ENCODE data around the gene SPRR2F. TPM values are rescaled to one million over a fixed set of nuclear protein-coding genes. Genes with fewer than 3 reads are reported as not detected.
"Not testable (repeated sequence)": the region's sequence is repeated elsewhere in the genome, so short reads cannot be mapped to it uniquely, and the experiment has no call there.

SPRR2F gene
- total RNA-seq, 4 donors from 2014 or later = 0.64 TPM; not detected in 3

- DNase-seq (ENCODE audit: low spot score in 2 of 2) = no peak
- no peak overlapping the region for H3K4me3 ChIP-seq (ENCODE audit: low read depth, poor library complexity, severe bottlenecking)
These were observed 7.6 kb upstream of the SPRR2F start for GRCh38 chr1:153120945-153121344.

GRCh38 chr1:153119491-153119971 lies 6.2 kb upstream of the SPRR2F start:
- intact Hi-C loops (cut with DNase I; ENCODE audit: low total_unique reads) = no loop called here
- DNase-seq (ENCODE audit: low spot score in 2 of 2) = no peak
- WGBS, 2 donors = 65 to 67% methylated on average over 3 of the region's 3 CpGs
- H3K4me3 ChIP-seq (ENCODE audit: low read depth, poor library complexity, severe bottlenecking) = no peak overlapping the region
- TF ChIP-seq CTCF (IDR thresholded peaks at IDR 0.05) (no peak), POLR2A (IDR thresholded peaks at IDR 0.05) (no peak)

More at GRCh38 chr1:153120945-153121344, 7.6 kb upstream of the SPRR2F start:
- intact Hi-C loops (cut with DNase I; ENCODE audit: low total_unique reads) = no loop called here
- TF ChIP-seq CTCF (IDR thresholded peaks at IDR 0.05) = no peak
- TF ChIP-seq POLR2A (IDR thresholded peaks at IDR 0.05) = no peak

DNA sequence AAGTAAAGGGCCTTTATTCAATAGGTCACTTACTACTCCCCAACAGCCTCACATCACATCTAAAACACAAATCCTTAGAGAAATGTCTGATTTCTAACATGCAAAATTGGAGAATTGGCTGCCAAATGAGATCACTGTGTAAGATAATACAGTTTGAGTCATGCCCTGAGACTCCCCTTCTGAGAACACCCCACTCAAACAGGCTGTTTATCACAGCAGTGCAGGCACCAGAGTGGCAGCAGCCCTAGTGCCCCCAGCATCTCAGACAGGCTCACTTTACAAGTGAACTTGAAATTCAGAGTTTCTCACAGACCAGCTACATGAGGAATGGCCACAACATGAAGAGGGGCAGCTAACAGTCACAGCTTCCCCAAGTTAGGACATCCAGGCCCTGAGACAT lies 1.9 kb upstream of the SPRR2F start:
- H3K4me3 ChIP-seq (ENCODE audit: low read depth, poor library complexity, severe bottlenecking); DNase-seq (ENCODE audit: low spot score in 2 of 2); intact Hi-C loops (cut with DNase I; ENCODE audit: low total_unique reads): not testable (repeated sequence)

DNA sequence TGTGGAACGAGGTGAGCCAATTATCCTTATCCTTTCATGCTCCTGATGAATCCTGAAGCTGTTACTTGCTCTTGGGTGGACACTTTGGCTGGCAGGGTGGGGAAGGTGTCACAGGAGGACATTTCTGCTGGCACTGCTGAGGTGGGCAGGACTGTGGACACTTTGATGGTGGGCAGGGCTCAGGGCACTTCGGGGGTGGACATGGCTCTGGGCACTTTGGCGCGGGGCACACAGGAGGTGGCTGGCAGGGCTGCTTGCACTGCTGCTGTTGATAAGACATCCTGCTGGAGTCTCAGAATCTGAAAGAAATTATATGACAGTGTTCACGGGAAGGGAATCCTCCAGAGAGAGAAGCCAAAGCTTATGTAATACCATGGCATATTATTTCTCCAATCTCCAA lies 862 bp downstream of the SPRR2F start:
- 73 to 83% methylated on average over 5 of the region's 5 CpGs for WGBS, 2 donors
- DNase-seq (ENCODE audit: low spot score in 2 of 2); intact Hi-C loops (cut with DNase I; ENCODE audit: low total_unique reads); H3K4me3 ChIP-seq (ENCODE audit: low read depth, poor library complexity, severe bottlenecking): not testable (repeated sequence)

GRCh38 chr1:153100245-153100644 lies 13.1 kb downstream of the SPRR2F start:
- WGBS, 2 donors = 54 to 60% methylated on average over 5 of the region's 5 CpGs
- TF ChIP-seq POLR2A (IDR thresholded peaks at IDR 0.05) = no peak
- no peak for TF ChIP-seq CTCF (IDR thresholded peaks at IDR 0.05)
- no peak overlapping the region for H3K4me3 ChIP-seq (ENCODE audit: low read depth, poor library complexity, severe bottlenecking)
- intact Hi-C loops (cut with DNase I; ENCODE audit: low total_unique reads) = no loop called here
- no peak for DNase-seq (ENCODE audit: low spot score in 2 of 2)

- 68 to 81% methylated on average over 9 of the region's 9 CpGs for WGBS, 2 donors
- intact Hi-C loops (cut with DNase I; ENCODE audit: low total_unique reads) = no loop called here
- TF ChIP-seq POLR2A (IDR thresholded peaks at IDR 0.05) (no peak), CTCF (IDR thresholded peaks at IDR 0.05) (no peak)
- DNase-seq (ENCODE audit: low spot score in 2 of 2) = no peak
- H3K4me3 ChIP-seq (ENCODE audit: low read depth, poor library complexity, severe bottlenecking) = no peak overlapping the region
These were observed 13.8 kb downstream of the SPRR2F start for GRCh38 chr1:153099461-153100045.

DNA sequence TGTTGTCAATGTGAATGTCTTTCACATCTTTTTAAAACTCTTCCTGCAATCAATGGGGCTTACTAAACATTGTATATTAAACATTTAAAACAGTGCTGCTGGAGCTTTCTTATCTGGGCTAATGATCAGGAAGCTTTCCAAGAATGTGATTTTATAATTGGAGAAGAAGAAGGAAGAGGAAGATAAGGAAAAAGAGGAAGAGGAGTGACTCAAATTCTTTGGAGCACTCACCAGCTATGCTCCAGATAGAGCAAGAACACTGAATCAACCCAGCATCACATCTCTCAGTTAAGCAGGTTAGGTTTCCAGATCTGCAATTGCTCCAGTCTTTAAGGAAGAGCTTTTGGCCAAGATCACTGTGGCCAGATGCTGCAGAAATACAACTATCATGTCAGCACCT lies 17.6 kb downstream of the SPRR2F start:
- TF ChIP-seq POLR2A (IDR thresholded peaks at IDR 0.05) (no peak), CTCF (IDR thresholded peaks at IDR 0.05) (no peak)
- intact Hi-C loops (cut with DNase I; ENCODE audit: low total_unique reads) = no loop called here
- DNase-seq (ENCODE audit: low spot score in 2 of 2) = no peak
- H3K4me3 ChIP-seq (ENCODE audit: low read depth, poor library complexity, severe bottlenecking) = no peak overlapping the region

All from lower leg skin (tissue), 4 donors.